ENCODE results near the gene PLXNA4. TPM values are rescaled to one million over a fixed set of nuclear protein-coding genes. Genes with fewer than 3 reads are reported as not detected.

The PLXNA4 gene
- total RNA-seq, 2 donors from 2014 or later, result 9.5 to 18.0 TPM

- Histone ChIP-seq H3K27ac (no peak overlapping the region), H3K4me3 (no peak overlapping the region), H3K36me3 (peaks cover 4% of the 10 kb centered on the region), H3K4me1 (peaks cover 0 to 2% of the 10 kb centered on the region in 2 donors), H3K9me3 (no peaks in the 10 kb centered on the region), H3K27me3 (no peaks in the 10 kb centered on the region)
- TF ChIP-seq CTCF (IDR thresholded peaks at IDR 0.05), result no peak
- DNase-seq (ENCODE audit: low spot score), result no peak
These were observed 420.6 kb downstream of the PLXNA4 start for GRCh38 chr7:132155715-132156114.

- Histone ChIP-seq H3K4me3 (no peak overlapping the region), H3K36me3 (peaks cover 4% of the 10 kb centered on the region), H3K4me1 (no peaks in the 10 kb centered on the region), H3K27ac (no peak overlapping the region), H3K27me3 (no peaks in the 10 kb centered on the region), H3K9me3 (no peaks in the 10 kb centered on the region)
- no peak for DNase-seq (ENCODE audit: low spot score)
- TF ChIP-seq CTCF (IDR thresholded peaks at IDR 0.05), result no peak
These were observed 421.4 kb downstream of the PLXNA4 start for GRCh38 chr7:132154695-132155471.

- H3K9me3 ChIP-seq, result no peaks in the 10 kb centered on the region
- no peaks in the 10 kb centered on the region for H3K27me3 ChIP-seq
- DNase-seq (ENCODE audit: low spot score), result no peak
- peaks cover 2% of the 10 kb centered on the region for H3K36me3 ChIP-seq
- H3K27ac ChIP-seq, result no peak overlapping the region
- H3K4me3 ChIP-seq, result no peak overlapping the region
- TF ChIP-seq CTCF (IDR thresholded peaks at IDR 0.05), result peak in 1 of 2 donors; percentile 10
- H3K4me1 ChIP-seq, result no peaks in the 10 kb centered on the region
These were observed 422.0 kb downstream of the PLXNA4 start for GRCh38 chr7:132154248-132154647.

GRCh38 chr7:132152131-132152889, 424.0 kb downstream of the PLXNA4 start:
- no peaks in the 10 kb centered on the region for H3K9me3 ChIP-seq
- H3K36me3 ChIP-seq, result no peaks in the 10 kb centered on the region
- no peak for DNase-seq (ENCODE audit: low spot score)
- no peaks in the 10 kb centered on the region for H3K27me3 ChIP-seq
- no peak for TF ChIP-seq CTCF (IDR thresholded peaks at IDR 0.05)
- H3K27ac ChIP-seq, result no peak overlapping the region
- no peaks in the 10 kb centered on the region for H3K4me1 ChIP-seq
- no peak overlapping the region for H3K4me3 ChIP-seq

GRCh38 chr7:132150711-132151110, 425.6 kb downstream of the PLXNA4 start:
- H3K9me3 ChIP-seq, result no peaks in the 10 kb centered on the region
- H3K4me3 ChIP-seq, result no peak overlapping the region
- no peaks in the 10 kb centered on the region for H3K27me3 ChIP-seq
- H3K4me1 ChIP-seq, result no peaks in the 10 kb centered on the region
- H3K36me3 ChIP-seq, result no peaks in the 10 kb centered on the region
- DNase-seq (ENCODE audit: low spot score), result no peak
- no peak overlapping the region for H3K27ac ChIP-seq
- no peak for TF ChIP-seq CTCF (IDR thresholded peaks at IDR 0.05)

Measured in right atrium auricular region (tissue), 2 donors.